Keratinocyte (primary cell): ENCODE results near the gene CDS1.

Source experiments
- EZH2 ChIP-seq: IDR thresholded peaks from one replicate; pipeline ENCODE4 v1.6.1; 2012; ENCODE audit warnings: inconsistent platforms, mild to moderate bottlenecking, low read length, moderate library complexity
- TF ChIP-seq, protein P1 (sequence below), 3 experiments: IDR thresholded peaks in 1 of 3; conservative IDR thresholded peaks in 1 of 3; optimal IDR thresholded peaks in 1 of 3; 2 replicates in 2 of 3; 3 replicates in 1 of 3; pipeline versions ENCODE3 to v1.5.1; 2011; ENCODE audit warnings: low read length in 3 of 3, mild to moderate bottlenecking in 3 of 3, moderate library complexity in 2 of 3, control low read depth in 1 of 3, inconsistent platforms in 1 of 3; ENCODE audit not compliant: insufficient read depth in 2 of 3; ENCODE audit errors: extremely low read depth in 1 of 3

DNA sequence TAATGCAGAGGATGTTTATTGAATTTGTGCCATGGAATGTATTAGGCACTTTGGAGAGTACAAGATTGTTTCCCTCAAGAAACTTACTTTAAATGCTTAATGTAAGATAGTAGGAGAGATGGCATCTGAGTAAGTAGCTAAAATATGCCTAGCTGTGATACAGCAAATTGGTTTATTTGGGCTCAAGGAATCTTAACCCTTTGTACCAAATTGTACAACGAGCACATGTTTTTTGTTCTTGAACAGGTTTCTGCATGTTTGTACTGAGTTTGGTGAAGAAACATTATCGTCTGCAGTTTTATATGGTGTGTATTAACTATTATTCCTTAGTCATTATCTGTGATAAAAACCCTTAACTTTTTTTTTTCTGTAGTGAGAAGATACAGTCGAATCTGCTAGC lies 48.6 kb downstream of the CDS1 start:
- TF ChIP-seq, protein P1, sequence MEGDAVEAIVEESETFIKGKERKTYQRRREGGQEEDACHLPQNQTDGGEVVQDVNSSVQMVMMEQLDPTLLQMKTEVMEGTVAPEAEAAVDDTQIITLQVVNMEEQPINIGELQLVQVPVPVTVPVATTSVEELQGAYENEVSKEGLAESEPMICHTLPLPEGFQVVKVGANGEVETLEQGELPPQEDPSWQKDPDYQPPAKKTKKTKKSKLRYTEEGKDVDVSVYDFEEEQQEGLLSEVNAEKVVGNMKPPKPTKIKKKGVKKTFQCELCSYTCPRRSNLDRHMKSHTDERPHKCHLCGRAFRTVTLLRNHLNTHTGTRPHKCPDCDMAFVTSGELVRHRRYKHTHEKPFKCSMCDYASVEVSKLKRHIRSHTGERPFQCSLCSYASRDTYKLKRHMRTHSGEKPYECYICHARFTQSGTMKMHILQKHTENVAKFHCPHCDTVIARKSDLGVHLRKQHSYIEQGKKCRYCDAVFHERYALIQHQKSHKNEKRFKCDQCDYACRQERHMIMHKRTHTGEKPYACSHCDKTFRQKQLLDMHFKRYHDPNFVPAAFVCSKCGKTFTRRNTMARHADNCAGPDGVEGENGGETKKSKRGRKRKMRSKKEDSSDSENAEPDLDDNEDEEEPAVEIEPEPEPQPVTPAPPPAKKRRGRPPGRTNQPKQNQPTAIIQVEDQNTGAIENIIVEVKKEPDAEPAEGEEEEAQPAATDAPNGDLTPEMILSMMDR (optimal IDR thresholded peaks at IDR 0.05 in 1 of 3, IDR thresholded peaks at IDR 0.05 in 1 of 3, conservative IDR thresholded peaks at IDR 0.05 in 1 of 3; ENCODE audit: extremely low read depth in 1 of 3, insufficient read depth in 2 of 3, low read length in 3 of 3) = no peak
- no peak for TF ChIP-seq EZH2
